Caco-2 (cell line): Measurements from ENCODE around the gene CCDC134. TPM values are rescaled to one million over a fixed set of nuclear protein-coding genes. Genes with fewer than 3 reads are reported as not detected.

ENCODE experiments used
- BruUV-seq: library from RNA; stranded (reverse); fragments of 400-500 nt; replicated peaks from 2 replicates; lab custom pipeline; 2021; lab: Mats Ljungman, UMichigan
- CTCF ChIA-PET: fragments of 300-600 bp; sonication (Branson Sonifier 250); formaldehyde crosslinking; loops from one replicate; lab custom pipeline; 2022; ENCODE audit warnings: antibody characterized with exemption; lab: Charles Lee
- POLR2A ChIA-PET: fragments of 300-600 bp; sonication (Branson Sonifier 250); formaldehyde crosslinking; loops from one replicate; lab custom pipeline; 2022; ENCODE audit warnings: antibody characterized with exemption; lab: Charles Lee
- DNase-seq, 2 experiments: peaks; one replicate each; pipeline versions ENCODE4 v3.0.0 to v3.0.0-alpha.2; 2020 to 2022
- H3K27me3 ChIP-seq: replicated peaks from 2 replicates; pipeline ENCODE4 v1.6.0; 2011; ENCODE audit warnings: low read length; ENCODE audit not compliant: control insufficient read depth, insufficient read depth
- H3K36me3 ChIP-seq: 2 replicates; pipeline ENCODE4 v1.5.1; 2011; ENCODE audit warnings: low read length; ENCODE audit not compliant: control insufficient read depth, insufficient read depth
- H3K4me1 ChIP-seq: fragments of 250-450 bp; sonication (Bioruptor Pico); 2 replicates; pipeline ENCODE4 v1.5.1; 2020; ENCODE audit warnings: mild to moderate bottlenecking
- H3K4me3 ChIP-seq: 2 replicates; pipeline ENCODE4 v1.5.1; 2011; ENCODE audit warnings: low read depth, mild to moderate bottlenecking, control low read depth, low read length
- H3K9me3 ChIP-seq: fragments of 250-450 bp; sonication (Bioruptor Pico); 2 replicates; pipeline ENCODE4 v1.5.1; 2020; ENCODE audit warnings: mild to moderate bottlenecking, moderate library complexity
- H3K27ac Mint-ChIP-seq: one replicate; pipeline ENCODE4 v1.8.0; 2022; ENCODE audit warnings: mixed read lengths; ENCODE audit not compliant: unreplicated experiment
- H3K27me3 Mint-ChIP-seq: one replicate; pipeline ENCODE4 v1.8.0; 2022; ENCODE audit warnings: mixed read lengths; ENCODE audit not compliant: insufficient read depth, unreplicated experiment
- H3K36me3 Mint-ChIP-seq: one replicate; pipeline ENCODE4 v1.8.0; 2022; ENCODE audit warnings: mild to moderate bottlenecking, mixed read lengths; ENCODE audit not compliant: insufficient read depth, unreplicated experiment
- H3K4me1 Mint-ChIP-seq: one replicate; pipeline ENCODE4 v1.8.0; 2022; ENCODE audit warnings: low read depth, mixed read lengths; ENCODE audit not compliant: unreplicated experiment
- H3K4me3 Mint-ChIP-seq: one replicate; pipeline ENCODE4 v1.8.0; 2022; ENCODE audit warnings: mild to moderate bottlenecking, moderate library complexity, mixed read lengths; ENCODE audit not compliant: unreplicated experiment
- H3K9me3 Mint-ChIP-seq: one replicate; pipeline ENCODE4 v1.8.0; 2022; ENCODE audit warnings: mixed read lengths; ENCODE audit not compliant: unreplicated experiment
- intact Hi-C: fragments of 100-400 bp; cut with micrococcal nuclease; formaldehyde crosslinking; loops from one replicate; pipeline ENCODE4 v1.10.0; 2022; ENCODE audit not compliant: unreplicated experiment
- total RNA-seq: library from RNA; stranded (reverse); gene quantifications from 2 replicates; pipeline ENCODE4 v1.2.3, GENCODE V29; 2022
- TF ChIP-seq, protein P1 (sequence below), 2 experiments: fragments of 200-600 bp in 1 of 2; IDR thresholded peaks; 1 replicate in 1 of 2; 2 replicates in 1 of 2; pipeline versions ENCODE4 v1.5.1 to v1.8.0; 2011 to 2022; ENCODE audit warnings: antibody characterized with exemption in 1 of 2, control low read depth in 1 of 2, inconsistent platforms in 1 of 2, low read depth in 1 of 2, low read length in 1 of 2, mild to moderate bottlenecking in 1 of 2, moderate library complexity in 1 of 2; ENCODE audit not compliant: insufficient read depth in 1 of 2, severe bottlenecking in 1 of 2, unreplicated experiment in 1 of 2

CCDC134 gene
- total RNA-seq, 1 experiment from 2014 or later, result 24.8 TPM

- no peaks in the 10 kb centered on the region for H3K9me3 Mint-ChIP-seq
- no peak overlapping the region for H3K27ac Mint-ChIP-seq
- Histone ChIP-seq H3K4me3 (no peak overlapping the region), H3K36me3 (peaks cover 4% of the 10 kb centered on the region), H3K4me1 (no peaks in the 10 kb centered on the region), H3K27me3 (no peaks in the 10 kb centered on the region), H3K9me3 (no peaks in the 10 kb centered on the region)
- no peak for DNase-seq
- no peak overlapping the region for H3K4me3 Mint-ChIP-seq
- peaks cover 26% of the 10 kb centered on the region for H3K36me3 Mint-ChIP-seq
- H3K4me1 Mint-ChIP-seq, result peaks cover 5% of the 10 kb centered on the region
- ChIA-PET CTCF (no interaction called here), POLR2A (no interaction called here)
- no peaks in the 10 kb centered on the region for H3K27me3 Mint-ChIP-seq
- intact Hi-C loops, result no loop called here
- TF ChIP-seq, protein P1, sequence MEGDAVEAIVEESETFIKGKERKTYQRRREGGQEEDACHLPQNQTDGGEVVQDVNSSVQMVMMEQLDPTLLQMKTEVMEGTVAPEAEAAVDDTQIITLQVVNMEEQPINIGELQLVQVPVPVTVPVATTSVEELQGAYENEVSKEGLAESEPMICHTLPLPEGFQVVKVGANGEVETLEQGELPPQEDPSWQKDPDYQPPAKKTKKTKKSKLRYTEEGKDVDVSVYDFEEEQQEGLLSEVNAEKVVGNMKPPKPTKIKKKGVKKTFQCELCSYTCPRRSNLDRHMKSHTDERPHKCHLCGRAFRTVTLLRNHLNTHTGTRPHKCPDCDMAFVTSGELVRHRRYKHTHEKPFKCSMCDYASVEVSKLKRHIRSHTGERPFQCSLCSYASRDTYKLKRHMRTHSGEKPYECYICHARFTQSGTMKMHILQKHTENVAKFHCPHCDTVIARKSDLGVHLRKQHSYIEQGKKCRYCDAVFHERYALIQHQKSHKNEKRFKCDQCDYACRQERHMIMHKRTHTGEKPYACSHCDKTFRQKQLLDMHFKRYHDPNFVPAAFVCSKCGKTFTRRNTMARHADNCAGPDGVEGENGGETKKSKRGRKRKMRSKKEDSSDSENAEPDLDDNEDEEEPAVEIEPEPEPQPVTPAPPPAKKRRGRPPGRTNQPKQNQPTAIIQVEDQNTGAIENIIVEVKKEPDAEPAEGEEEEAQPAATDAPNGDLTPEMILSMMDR (IDR thresholded peaks at IDR 0.05; ENCODE audit: insufficient read depth in 1 of 2, low read depth in 1 of 2, low read length in 1 of 2, severe bottlenecking in 1 of 2, unreplicated experiment in 1 of 2), result no peak
- BruUV-seq, result no TSS peak
These were observed 16.4 kb downstream of the CCDC134 start for GRCh38 chr22:41816871-41817270.

DNA sequence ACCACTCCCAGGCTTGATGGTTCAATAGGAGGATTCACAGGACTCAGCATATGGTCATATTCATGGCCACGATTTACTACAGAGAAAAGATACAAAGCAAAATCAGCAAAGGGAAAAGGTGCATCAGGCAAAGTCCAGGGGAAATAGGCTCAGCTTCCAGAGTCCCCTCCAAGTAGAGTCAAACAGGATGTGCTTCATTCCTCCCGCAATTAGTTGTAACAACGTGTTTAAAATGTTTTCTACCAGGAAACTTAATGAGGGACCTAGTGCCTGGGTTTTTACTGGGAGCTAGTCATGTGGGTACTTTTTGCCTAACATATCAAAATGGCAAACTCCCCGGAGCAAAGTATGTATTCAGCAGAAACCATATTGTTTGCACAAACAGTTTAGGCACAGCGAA is 17.5 kb downstream of the CCDC134 start:
- peaks cover 15% of the 10 kb centered on the region for H3K4me1 Mint-ChIP-seq
- ChIA-PET POLR2A (no interaction called here), CTCF (no interaction called here)
- Histone ChIP-seq H3K27me3 (no peaks in the 10 kb centered on the region), H3K9me3 (no peaks in the 10 kb centered on the region), H3K4me1 (no peaks in the 10 kb centered on the region), H3K4me3 (no peak overlapping the region), H3K36me3 (peaks cover 2% of the 10 kb centered on the region; the same call in 1 of the 2 replicates)
- no peak overlapping the region for H3K27ac Mint-ChIP-seq
- H3K4me3 Mint-ChIP-seq, result no peak overlapping the region
- H3K36me3 Mint-ChIP-seq, result peaks cover 31% of the 10 kb centered on the region
- no peak for DNase-seq
- intact Hi-C loops, result no loop called here
- TF ChIP-seq, protein P1 (IDR thresholded peaks at IDR 0.05; ENCODE audit: insufficient read depth in 1 of 2, low read depth in 1 of 2, low read length in 1 of 2, severe bottlenecking in 1 of 2, unreplicated experiment in 1 of 2), result no peak
- no TSS peak for BruUV-seq
- no peaks in the 10 kb centered on the region for H3K27me3 Mint-ChIP-seq
- no peaks in the 10 kb centered on the region for H3K9me3 Mint-ChIP-seq

DNA sequence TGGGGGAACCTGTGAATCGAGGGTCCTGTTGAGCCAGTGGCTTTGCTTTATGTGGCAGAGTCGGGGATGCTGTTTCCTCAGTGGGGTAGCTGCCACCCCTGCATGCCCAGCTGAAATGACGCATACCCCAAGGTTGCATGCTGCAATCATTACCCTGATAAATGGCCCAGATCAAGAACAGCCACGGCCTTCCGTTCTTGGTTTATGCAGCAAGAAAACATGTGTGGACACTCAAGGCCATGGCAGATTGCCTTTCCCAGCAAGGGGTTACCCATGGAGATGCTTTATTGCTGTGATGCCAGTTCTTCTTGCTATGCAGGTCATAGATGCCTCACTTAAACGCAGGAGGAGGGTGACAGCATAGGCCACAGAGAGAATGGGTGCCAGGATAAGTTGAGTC is 18.1 kb downstream of the CCDC134 start:
- Mint-ChIP-seq H3K27ac (no peak overlapping the region), H3K4me1 (peaks cover 15% of the 10 kb centered on the region), H3K36me3 (peaks cover 37% of the 10 kb centered on the region), H3K9me3 (no peaks in the 10 kb centered on the region), H3K4me3 (no peak overlapping the region), H3K27me3 (no peaks in the 10 kb centered on the region)
- ChIA-PET POLR2A (no interaction called here), CTCF (no interaction called here)
- peaks cover 1% of the 10 kb centered on the region; the same call in 1 of the 2 replicates for H3K36me3 ChIP-seq
- no TSS peak for BruUV-seq
- no peaks in the 10 kb centered on the region for H3K27me3 ChIP-seq
- H3K9me3 ChIP-seq, result no peaks in the 10 kb centered on the region
- TF ChIP-seq, protein P1 (IDR thresholded peaks at IDR 0.05; ENCODE audit: insufficient read depth in 1 of 2, low read depth in 1 of 2, low read length in 1 of 2, severe bottlenecking in 1 of 2, unreplicated experiment in 1 of 2), result no peak
- no peaks in the 10 kb centered on the region for H3K4me1 ChIP-seq
- H3K4me3 ChIP-seq, result no peak overlapping the region
- intact Hi-C loops, result no loop called here
- no peak for DNase-seq
